Keratinocyte (primary cell): ENCODE results near the gene GSS. TPM values are rescaled to one million over a fixed set of nuclear protein-coding genes. Genes with fewer than 3 reads are reported as not detected.

Source experiments
- DNase-seq: peaks from one replicate; pipeline ENCODE4 v3.0.0-alpha.2; 2011; ENCODE audit warnings: low read depth, missing footprints, low spot score
- FAIRE-seq: peaks from 2 replicates; lab custom pipeline; 2011; peaks lifted over from hg19 to GRCh38; lab: Jason Lieb, UNC
- H2AFZ ChIP-seq: 2 replicates; pipeline ENCODE4 v1.6.0; 2012; ENCODE audit warnings: low read length, control low read depth, inconsistent platforms; ENCODE audit not compliant: control insufficient read depth
- H3K27ac ChIP-seq: 2 replicates; pipeline ENCODE4 v1.5.1; 2011; ENCODE audit warnings: low read length; ENCODE audit not compliant: control insufficient read depth, insufficient read depth
- H3K27me3 ChIP-seq: 3 replicates; pipeline ENCODE4 v1.6.0; 2011; ENCODE audit warnings: low read length; ENCODE audit not compliant: control insufficient read depth, insufficient read depth; ENCODE audit errors: extremely low read depth
- H3K36me3 ChIP-seq, 2 experiments: 2 replicates in 1 of 2; 3 replicates in 1 of 2; pipeline ENCODE4 v1.5.1; 2011; ENCODE audit warnings: low read length in 2 of 2, mild to moderate bottlenecking in 1 of 2; ENCODE audit not compliant: control insufficient read depth in 2 of 2, insufficient read depth in 2 of 2; ENCODE audit errors: extremely low read depth in 1 of 2
- H3K4me1 ChIP-seq: 3 replicates; pipeline ENCODE4 v1.5.1; 2011; ENCODE audit warnings: low read length; ENCODE audit not compliant: control insufficient read depth, insufficient read depth; ENCODE audit errors: extremely low read depth
- H3K4me2 ChIP-seq: 3 replicates; pipeline ENCODE4 v1.6.0; 2011; ENCODE audit warnings: low read depth, low read length; ENCODE audit not compliant: control insufficient read depth, insufficient read depth; ENCODE audit errors: extremely low read depth
- H3K4me3 ChIP-seq, 3 experiments: fragments of 200-600 bp in 1 of 3; sonication (generic) in 1 of 3; 2 replicates in 2 of 3; 3 replicates in 1 of 3; pipeline ENCODE4 v1.5.1; 2011 to 2016; ENCODE audit warnings: low read length in 3 of 3, mild to moderate bottlenecking in 3 of 3, control low read depth in 2 of 3, inconsistent platforms in 1 of 3, low read depth in 1 of 3, mixed read lengths in 1 of 3, mixed run types in 1 of 3, moderate library complexity in 1 of 3; ENCODE audit not compliant: control insufficient read depth in 2 of 3, insufficient read depth in 2 of 3; ENCODE audit errors: extremely low read depth in 1 of 3
- H3K79me2 ChIP-seq: 2 replicates; pipeline ENCODE4 v1.6.0; 2012; ENCODE audit warnings: low read length; ENCODE audit not compliant: control insufficient read depth, insufficient read depth
- H3K9ac ChIP-seq: 3 replicates; pipeline ENCODE4 v1.6.0; 2011; ENCODE audit warnings: low read length; ENCODE audit not compliant: control insufficient read depth, insufficient read depth; ENCODE audit errors: extremely low read depth
- H3K9me1 ChIP-seq: 3 replicates; pipeline ENCODE4 v1.6.0; 2011; ENCODE audit warnings: low read length; ENCODE audit not compliant: control insufficient read depth, insufficient read depth; ENCODE audit errors: extremely low read depth
- H3K9me3 ChIP-seq: 2 replicates; pipeline ENCODE4 v1.5.1; 2012; ENCODE audit warnings: low read depth, low read length; ENCODE audit not compliant: control insufficient read depth
- H4K20me1 ChIP-seq: 3 replicates; pipeline ENCODE4 v1.6.0; 2011; ENCODE audit warnings: low read length; ENCODE audit not compliant: control insufficient read depth, insufficient read depth; ENCODE audit errors: extremely low read depth
- EZH2 ChIP-seq: IDR thresholded peaks from one replicate; pipeline ENCODE4 v1.6.1; 2012; ENCODE audit warnings: inconsistent platforms, mild to moderate bottlenecking, low read length, moderate library complexity
- dilution Hi-C: fragments of 300-500 bp; cut with MboI; formaldehyde crosslinking; loops from one replicate; pipeline ENCODE4 v1.7.0; 2020; ENCODE audit warnings: low sequenced_read_pairs; ENCODE audit not compliant: extremely low pct_ligation_motif_present
- polyA plus RNA-seq, 5 experiments: library from polyadenylated mRNA; depleted of rRNA in 3 of 5; stranded (reverse) in 3 of 5; stranded (forward) in 1 of 5; unstranded in 1 of 5; fragments of >200 nt; gene quantifications; 1 replicate in 1 of 5; 2 replicates in 3 of 5; 3 replicates in 1 of 5; pipeline versions ENCODE4 v1.2.1 to v1.2.3, GENCODE V29; 2011 to 2012; ENCODE audit warnings: missing spikeins in 2 of 5, low read depth in 1 of 5, low replicate concordance in 1 of 5
- TF ChIP-seq, protein P1 (sequence below), 3 experiments: IDR thresholded peaks in 1 of 3; conservative IDR thresholded peaks in 1 of 3; optimal IDR thresholded peaks in 1 of 3; 2 replicates in 2 of 3; 3 replicates in 1 of 3; pipeline versions ENCODE3 to v1.5.1; 2011; ENCODE audit warnings: low read length in 3 of 3, mild to moderate bottlenecking in 3 of 3, moderate library complexity in 2 of 3, control low read depth in 1 of 3, inconsistent platforms in 1 of 3; ENCODE audit not compliant: insufficient read depth in 2 of 3; ENCODE audit errors: extremely low read depth in 1 of 3

GSS gene
- polyA plus RNA-seq, 1 donor (not counting 4 experiments of a cell fraction or from before 2014, with no cell fraction given), result 101 TPM

DNA sequence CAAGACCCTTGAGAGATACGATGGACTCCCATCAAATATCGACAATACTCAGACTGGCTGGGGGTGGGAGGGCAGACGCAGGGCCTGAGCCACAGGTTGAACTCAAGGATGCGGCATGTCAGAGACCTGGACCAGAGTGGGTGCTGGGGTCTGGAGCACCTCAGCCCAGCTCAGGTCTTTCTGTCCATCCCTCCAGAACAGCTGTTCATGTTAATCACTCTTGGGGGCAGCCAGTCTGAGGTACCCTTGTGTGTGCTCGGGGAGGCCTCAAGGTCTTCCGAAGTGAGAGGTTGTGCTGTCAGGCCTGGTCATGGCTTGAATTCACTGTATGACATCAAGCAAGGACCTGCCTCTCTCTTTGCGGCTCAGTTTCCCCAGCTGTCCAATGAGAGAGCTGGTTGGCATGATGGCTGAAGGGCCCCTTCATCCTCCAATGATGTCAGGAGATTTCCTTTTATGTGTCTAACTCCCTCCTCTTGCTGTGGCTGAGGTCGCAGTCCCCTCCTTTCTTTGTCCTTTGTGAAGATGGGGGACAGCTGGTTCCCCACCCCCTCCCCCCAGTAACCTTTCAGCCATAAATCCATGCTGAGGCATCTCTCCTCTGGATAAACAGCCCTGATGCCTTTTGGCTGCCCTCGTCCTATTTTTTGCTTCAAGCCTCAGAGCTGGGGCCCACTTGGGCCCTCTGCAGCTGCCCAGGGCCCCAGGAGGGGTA lies 15.4 kb upstream of the GSS start:
- H3K4me1 ChIP-seq, result peaks cover 4% of the 10 kb centered on the region
- no peak overlapping the region for H2AFZ ChIP-seq
- no peak overlapping the region for H3K4me3 ChIP-seq
- no peak overlapping the region for H3K4me2 ChIP-seq
- H3K36me3 ChIP-seq, result no peaks in the 10 kb centered on the region
- H3K27ac ChIP-seq, result no peak overlapping the region
- no peaks in the 10 kb centered on the region for H3K79me2 ChIP-seq
- H3K9me3 ChIP-seq, result no peaks in the 10 kb centered on the region
- no peaks in the 10 kb centered on the region for H4K20me1 ChIP-seq
- H3K27me3 ChIP-seq, result no peaks in the 10 kb centered on the region
- FAIRE-seq, result no peak
- TF ChIP-seq, protein P1, sequence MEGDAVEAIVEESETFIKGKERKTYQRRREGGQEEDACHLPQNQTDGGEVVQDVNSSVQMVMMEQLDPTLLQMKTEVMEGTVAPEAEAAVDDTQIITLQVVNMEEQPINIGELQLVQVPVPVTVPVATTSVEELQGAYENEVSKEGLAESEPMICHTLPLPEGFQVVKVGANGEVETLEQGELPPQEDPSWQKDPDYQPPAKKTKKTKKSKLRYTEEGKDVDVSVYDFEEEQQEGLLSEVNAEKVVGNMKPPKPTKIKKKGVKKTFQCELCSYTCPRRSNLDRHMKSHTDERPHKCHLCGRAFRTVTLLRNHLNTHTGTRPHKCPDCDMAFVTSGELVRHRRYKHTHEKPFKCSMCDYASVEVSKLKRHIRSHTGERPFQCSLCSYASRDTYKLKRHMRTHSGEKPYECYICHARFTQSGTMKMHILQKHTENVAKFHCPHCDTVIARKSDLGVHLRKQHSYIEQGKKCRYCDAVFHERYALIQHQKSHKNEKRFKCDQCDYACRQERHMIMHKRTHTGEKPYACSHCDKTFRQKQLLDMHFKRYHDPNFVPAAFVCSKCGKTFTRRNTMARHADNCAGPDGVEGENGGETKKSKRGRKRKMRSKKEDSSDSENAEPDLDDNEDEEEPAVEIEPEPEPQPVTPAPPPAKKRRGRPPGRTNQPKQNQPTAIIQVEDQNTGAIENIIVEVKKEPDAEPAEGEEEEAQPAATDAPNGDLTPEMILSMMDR (optimal IDR thresholded peaks at IDR 0.05 in 1 of 3, IDR thresholded peaks at IDR 0.05 in 1 of 3, conservative IDR thresholded peaks at IDR 0.05 in 1 of 3; ENCODE audit: extremely low read depth in 1 of 3, insufficient read depth in 2 of 3, low read length in 3 of 3), result no peak
- no peak for TF ChIP-seq EZH2
- no peaks in the 10 kb centered on the region for H3K9me1 ChIP-seq
- dilution Hi-C loops, result no loop called here
- no peak for DNase-seq
- no peak overlapping the region for H3K9ac ChIP-seq

DNA sequence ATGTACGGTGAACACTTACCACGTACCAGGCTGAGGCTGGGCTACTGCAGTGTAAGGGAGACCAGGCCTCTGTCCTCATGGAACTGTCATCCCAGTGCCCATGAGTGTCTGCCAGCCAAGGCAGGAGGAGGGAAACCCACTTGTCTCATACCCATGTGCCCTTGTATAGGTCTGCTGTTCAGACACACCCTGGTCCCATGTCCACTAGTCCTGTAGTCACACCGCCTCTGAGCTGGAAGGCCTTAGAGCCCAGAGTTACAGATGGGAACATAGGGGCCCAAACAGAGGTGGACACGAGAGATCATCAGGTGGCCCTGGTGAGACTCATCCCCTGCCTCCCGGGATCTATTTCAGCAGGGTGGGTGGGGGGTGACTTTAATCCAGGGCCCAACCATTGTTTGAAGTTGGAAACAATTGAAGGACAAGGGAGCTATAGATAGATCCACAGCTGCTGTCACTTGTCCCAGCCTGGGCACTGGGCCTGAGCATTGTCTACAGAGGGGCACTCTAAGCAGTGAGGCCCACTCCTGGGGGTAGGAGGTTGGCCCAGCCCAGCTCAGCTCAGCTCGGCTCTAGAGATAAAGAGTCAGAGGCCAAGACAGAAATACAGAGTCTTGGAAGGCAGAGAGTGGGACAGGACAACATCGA lies 14.7 kb upstream of the GSS start:
- no peak for FAIRE-seq

More for the DNA sequence above, 14.7 kb upstream of the GSS start:
- no peak for DNase-seq
- dilution Hi-C loops, result no loop called here
- Histone ChIP-seq H3K79me2 (no peaks in the 10 kb centered on the region), H3K27me3 (no peaks in the 10 kb centered on the region), H3K4me3 (no peak overlapping the region), H3K4me1 (peaks cover 4% of the 10 kb centered on the region), H3K9me1 (no peaks in the 10 kb centered on the region), H3K9ac (no peak overlapping the region), H2AFZ (no peak overlapping the region), H3K9me3 (no peaks in the 10 kb centered on the region), H4K20me1 (no peaks in the 10 kb centered on the region), H3K27ac (no peak overlapping the region), H3K36me3 (no peaks in the 10 kb centered on the region), H3K4me2 (no peak overlapping the region)
- no peak for TF ChIP-seq EZH2
